ENCODE results near the gene SP100.

Gene SP100

GRCh38 chr2:230583581-230583980, 167.6 kb downstream of the SP100 start:
- TF ChIP-seq ZNF404 (tag by site-specific recombination; IDR thresholded peaks at IDR 0.05): no peak
- TF ChIP-seq ZNF76 (tag by site-specific recombination; IDR thresholded peaks at IDR 0.05; ENCODE audit: borderline replicate concordance, low read depth): no peak
- no peak for TF ChIP-seq ZNF211 (tag by site-specific recombination; IDR thresholded peaks at IDR 0.05; ENCODE audit: low read depth)
- TF ChIP-seq ZNF624 (tag by site-specific recombination; IDR thresholded peaks at IDR 0.05): no peak
- no peak for TF ChIP-seq RBAK (tag by site-specific recombination; IDR thresholded peaks at IDR 0.05)
- TF ChIP-seq ZSCAN18 (tag by site-specific recombination; IDR thresholded peaks at IDR 0.05): no peak
- TF ChIP-seq ZNF792 (tag by site-specific recombination; IDR thresholded peaks at IDR 0.05): no peak
- TF ChIP-seq ZNF140 (tag by site-specific recombination; IDR thresholded peaks at IDR 0.05): no peak
- no peak for TF ChIP-seq SP3 (tag by site-specific recombination; IDR thresholded peaks at IDR 0.05)
- no peak for TF ChIP-seq CTCF (tag by site-specific recombination; IDR thresholded peaks at IDR 0.05)
- no peak for TF ChIP-seq PRDM6 (tag by site-specific recombination; IDR thresholded peaks at IDR 0.05)
- no peak for TF ChIP-seq ZNF670 (tag by site-specific recombination; IDR thresholded peaks at IDR 0.05; ENCODE audit: low read depth)
- no peak for TF ChIP-seq ZNF169 (tag by site-specific recombination; IDR thresholded peaks at IDR 0.05)
- no peak for TF ChIP-seq ZNF768 (tag by site-specific recombination; IDR thresholded peaks at IDR 0.05)
- TF ChIP-seq AEBP2 (tag by site-specific recombination; IDR thresholded peaks at IDR 0.05; ENCODE audit: borderline replicate concordance): no peak
- no peak for TF ChIP-seq SP7 (tag by site-specific recombination; IDR thresholded peaks at IDR 0.05)
- no peak for TF ChIP-seq ZBTB20 (tag by site-specific recombination; IDR thresholded peaks at IDR 0.05)
- Histone ChIP-seq H3K4me1 (ENCODE audit: control insufficient read depth, insufficient read depth, low read length) (no peaks in the 10 kb centered on the region), H3K36me3 (ENCODE audit: control insufficient read depth in 2 of 2, insufficient read depth in 1 of 2, low read length in 2 of 2) (no peaks in the 10 kb centered on the region), H3K9me3 (ENCODE audit: control insufficient read depth, insufficient read depth, low read depth, low read length) (no peaks in the 10 kb centered on the region), H3K27ac (ENCODE audit: extremely low read depth, low read depth, low read length) (no peak overlapping the region), H3K4me3 (ENCODE audit: low read depth, low read length) (no peak overlapping the region)
- CTCF ChIA-PET: interaction anchor here (0.5 to 0.8 kb wide), 2 partner anchors 220 to 329 kb away, joined by 3 read pairs; no protein-coding TSS in a partner anchor
- POLR2A ChIA-PET: no interaction called here

GRCh38 chr2:230586328-230586982, 170.5 kb downstream of the SP100 start:
- ChIA-PET CTCF (no interaction called here), POLR2A (no interaction called here)
- H3K27ac ChIP-seq (ENCODE audit: extremely low read depth, low read depth, low read length): no peak overlapping the region
- H3K9me3 ChIP-seq (ENCODE audit: control insufficient read depth, insufficient read depth, low read depth, low read length): no peaks in the 10 kb centered on the region
- no peaks in the 10 kb centered on the region for H3K4me1 ChIP-seq (ENCODE audit: control insufficient read depth, insufficient read depth, low read length)
- H3K4me3 ChIP-seq (ENCODE audit: low read depth, low read length): no peak overlapping the region
- H3K36me3 ChIP-seq (ENCODE audit: control insufficient read depth in 2 of 2, insufficient read depth in 1 of 2, low read length in 2 of 2): no peaks in the 10 kb centered on the region
- TF ChIP-seq ZBTB10 (tag by site-specific recombination; IDR thresholded peaks at IDR 0.05) (no peak), ZNF155 (tag by site-specific recombination; IDR thresholded peaks at IDR 0.05) (no peak), ZBTB48 (tag by site-specific recombination; IDR thresholded peaks at IDR 0.05) (no peak), ZNF777 (tag by site-specific recombination; IDR thresholded peaks at IDR 0.05; ENCODE audit: borderline replicate concordance) (no peak), REST (tag by site-specific recombination; IDR thresholded peaks at IDR 0.05) (no peak), ZNF664 (tag by site-specific recombination; IDR thresholded peaks at IDR 0.05) (no peak)

All from HEK293 (cell line).